Neural cell (in vitro differentiated cells): ENCODE data around the gene PHTF2. TPM values are rescaled to one million over a fixed set of nuclear protein-coding genes. Genes with fewer than 3 reads are reported as not detected.

Source experiments
- H2AFZ ChIP-seq: fragments of 200-600, 300-800 bp; sonication (generic), shearing (Covaris generic); 2 replicates; pipeline ENCODE4 v1.6.0; 2014; ENCODE audit warnings: low read depth, mild to moderate bottlenecking, antibody characterized with exemption, low read length, moderate library complexity
- H3F3A ChIP-seq: fragments of 200-600 bp; shearing (Covaris generic); 2 replicates; pipeline ENCODE4 v1.6.1; 2016; ENCODE audit warnings: mild to moderate bottlenecking, moderate library complexity, mixed read lengths, antibody characterized with exemption, low read length; ENCODE audit not compliant: insufficient read depth, poor library complexity, severe bottlenecking
- H3K27ac ChIP-seq: fragments of 200-600, 300-800 bp; sonication (generic), shearing (Covaris generic); 2 replicates; pipeline ENCODE4 v1.5.1; 2014; ENCODE audit warnings: mild to moderate bottlenecking, low read length, moderate library complexity
- H3K27me3 ChIP-seq: fragments of 300-800, 200-600 bp; sonication (generic), shearing (Covaris generic); 2 replicates; pipeline ENCODE4 v1.6.0; 2014; ENCODE audit warnings: mild to moderate bottlenecking, low read depth, low read length, moderate library complexity; ENCODE audit not compliant: insufficient read depth
- H3K36me3 ChIP-seq: fragments of 300-800, 200-600 bp; sonication (generic), shearing (Covaris generic); 2 replicates; pipeline ENCODE4 v1.5.1; 2014; ENCODE audit warnings: mild to moderate bottlenecking, antibody characterized with exemption, low read length, moderate library complexity; ENCODE audit not compliant: insufficient read depth
- H3K4me2 ChIP-seq: fragments of 300-800, 200-600 bp; sonication (generic), shearing (Covaris generic); 2 replicates; pipeline ENCODE4 v1.6.0; 2014; ENCODE audit warnings: mild to moderate bottlenecking, low read length
- H3K4me3 ChIP-seq: fragments of 300-800, 200-600 bp; sonication (generic), shearing (Covaris generic); 2 replicates; pipeline ENCODE4 v1.5.1; 2014; ENCODE audit warnings: mild to moderate bottlenecking, low read length, moderate library complexity
- H3K79me2 ChIP-seq: fragments of 200-600 bp; shearing (Covaris generic); replicated peaks from 2 replicates; pipeline ENCODE4 v1.6.0; 2014; ENCODE audit warnings: mild to moderate bottlenecking, low read length, moderate library complexity; ENCODE audit not compliant: insufficient read depth
- H3K9ac ChIP-seq: fragments of 300-800, 200-600 bp; sonication (generic), shearing (Covaris generic); 2 replicates; pipeline ENCODE4 v1.6.1; 2016; ENCODE audit warnings: mild to moderate bottlenecking, low read length, mixed read lengths
- H3K9me2 ChIP-seq: fragments of 200-600 bp; shearing (Covaris generic); 2 replicates; pipeline ENCODE4 v1.6.1; 2016; ENCODE audit warnings: mild to moderate bottlenecking, low read length, mixed read lengths; ENCODE audit not compliant: insufficient read depth
- H3K9me3 ChIP-seq: fragments of 200-600, 300-800 bp; sonication (generic), shearing (Covaris generic); 2 replicates; pipeline ENCODE4 v1.6.1; 2016; ENCODE audit warnings: mild to moderate bottlenecking, mixed run types, low read length, moderate library complexity, mixed read lengths
- H4K20me1 ChIP-seq: fragments of 200-600 bp; shearing (Covaris generic); 2 replicates; pipeline ENCODE4 v1.6.1; 2016; ENCODE audit warnings: mild to moderate bottlenecking, mixed run types; ENCODE audit not compliant: insufficient read depth
- CTCF ChIP-seq: fragments of 450-650 bp; IDR thresholded peaks from 2 replicates; pipeline ENCODE4 v1.5.1; 2014; ENCODE audit warnings: antibody characterized with exemption, mild to moderate bottlenecking, moderate library complexity; ENCODE audit not compliant: poor library complexity, severe bottlenecking
- EP300 ChIP-seq: fragments of 450-650 bp; conservative IDR thresholded peaks from 2 replicates; pipeline ENCODE4 v1.6.1; 2014; ENCODE audit warnings: antibody characterized with exemption, mild to moderate bottlenecking, moderate library complexity; ENCODE audit not compliant: poor library complexity, severe bottlenecking
- EZH2 ChIP-seq: fragments of 200-600, 300-800 bp; shearing (Covaris generic), sonication (generic); IDR thresholded peaks from 2 replicates; pipeline ENCODE4 v1.6.1; 2014; ENCODE audit warnings: antibody characterized with exemption, low read length, borderline replicate concordance, mild to moderate bottlenecking; ENCODE audit not compliant: insufficient read depth, poor library complexity, severe bottlenecking
- MXI1 ChIP-seq: fragments of 450-650 bp; conservative IDR thresholded peaks from 2 replicates; pipeline ENCODE4 v1.6.1; 2014; ENCODE audit warnings: antibody characterized with exemption, mild to moderate bottlenecking; ENCODE audit not compliant: poor library complexity, severe bottlenecking
- POLR2AphosphoS5 ChIP-seq: IDR thresholded peaks from 2 replicates; pipeline ENCODE4 v1.6.1; 2012
- RAD21 ChIP-seq: fragments of 450-650 bp; conservative IDR thresholded peaks from 2 replicates; pipeline ENCODE4 v1.6.1; 2014; ENCODE audit warnings: antibody characterized with exemption, mild to moderate bottlenecking, moderate library complexity
- REST ChIP-seq: IDR thresholded peaks from 2 replicates; pipeline ENCODE4 v1.6.1; 2012; ENCODE audit warnings: borderline replicate concordance
- SMC3 ChIP-seq: fragments of 450-650 bp; conservative IDR thresholded peaks from 2 replicates; pipeline ENCODE4 v1.6.1; 2014; ENCODE audit warnings: antibody characterized with exemption, mild to moderate bottlenecking, moderate library complexity; ENCODE audit not compliant: poor library complexity
- TAF1 ChIP-seq: IDR thresholded peaks from 2 replicates; pipeline ENCODE4 v1.6.1; 2012; ENCODE audit warnings: low read depth
- polyA plus RNA-seq: library from polyadenylated mRNA; depleted of rRNA; stranded (reverse); fragments of >200 nt; gene quantifications from 2 replicates; pipeline ENCODE4 v1.2.3, GENCODE V29; 2014

PHTF2 gene
- polyA plus RNA-seq, 1 donor from 2014 or later = 34.4 TPM

- H3F3A ChIP-seq = no peaks in the 10 kb centered on the region
- H3K9ac ChIP-seq = no peak overlapping the region
- H3K36me3 ChIP-seq = no peaks in the 10 kb centered on the region
- H3K27me3 ChIP-seq = no peaks in the 10 kb centered on the region
- H4K20me1 ChIP-seq = no peaks in the 10 kb centered on the region
- H3K4me3 ChIP-seq = no peak overlapping the region
- TF ChIP-seq EP300 (no peak), CTCF (no peak), POLR2AphosphoS5 (no peak), TAF1 (no peak), EZH2 (no peak), RAD21 (no peak), SMC3 (no peak), MXI1 (no peak), REST (no peak)
- H3K79me2 ChIP-seq = no peaks in the 10 kb centered on the region
- H2AFZ ChIP-seq = no peak overlapping the region
- H3K27ac ChIP-seq = no peak overlapping the region
- H3K9me3 ChIP-seq = no peaks in the 10 kb centered on the region
- H3K4me2 ChIP-seq = no peak overlapping the region
- H3K9me2 ChIP-seq = no peaks in the 10 kb centered on the region
Measured at GRCh38 chr7:77878500-77878899, 79.9 kb downstream of the PHTF2 start.

- no peaks in the 10 kb centered on the region for H4K20me1 ChIP-seq
- no peaks in the 10 kb centered on the region for H3K79me2 ChIP-seq
Measured at GRCh38 chr7:77879272-77879671, 80.7 kb downstream of the PHTF2 start.

More at GRCh38 chr7:77879272-77879671, 80.7 kb downstream of the PHTF2 start:
- no peak overlapping the region for H3K27ac ChIP-seq
- TF ChIP-seq CTCF (no peak), POLR2AphosphoS5 (no peak)
- H3K9me3 ChIP-seq = no peaks in the 10 kb centered on the region
- no peaks in the 10 kb centered on the region for H3F3A ChIP-seq
- H3K9ac ChIP-seq = no peak overlapping the region
- no peaks in the 10 kb centered on the region for H3K9me2 ChIP-seq
- H2AFZ ChIP-seq = no peak overlapping the region
- H3K4me2 ChIP-seq = no peak overlapping the region
- no peak overlapping the region for H3K4me3 ChIP-seq
- no peaks in the 10 kb centered on the region for H3K36me3 ChIP-seq
- no peaks in the 10 kb centered on the region for H3K27me3 ChIP-seq
